Mammary epithelial cell (primary cell): ENCODE data around the gene GEN1.

Experiments used
- CTCF ChIP-seq, 2 donors: IDR thresholded peaks in 1 of 2; conservative IDR thresholded peaks in 1 of 2; 2 replicates each; pipeline ENCODE4 v1.5.1; 2011 to 2012; ENCODE audit warnings: inconsistent platforms in 2 of 2, low read length in 2 of 2, mild to moderate bottlenecking in 2 of 2, control low read depth in 1 of 2, low read depth in 1 of 2; ENCODE audit not compliant: insufficient read depth in 1 of 2; ENCODE audit errors: extremely low read depth in 1 of 2
- EZH2 ChIP-seq: IDR thresholded peaks from 2 replicates; pipeline ENCODE4 v1.6.1; 2012; ENCODE audit warnings: low read length, inconsistent platforms, borderline replicate concordance

- TF ChIP-seq CTCF (conservative IDR thresholded peaks at IDR 0.05 in 1 of 2, IDR thresholded peaks at IDR 0.05 in 1 of 2; ENCODE audit: extremely low read depth in 1 of 2, insufficient read depth in 1 of 2, low read depth in 1 of 2, low read length in 2 of 2) (no peak), EZH2 (no peak)
Measured at GRCh38 chr2:17717666-17718065, 36.3 kb upstream of the GEN1 start.
